GM23338 (cell line): Measurements from ENCODE around the gene ZNF485.

Experiments
- CREB1 ChIP-seq: fragments of 250-450 bp; sonication (Bioruptor Pico); IDR thresholded peaks from 2 replicates; pipeline ENCODE4 v1.5.0; 2020; ENCODE audit warnings: low read depth, mild to moderate bottlenecking, moderate library complexity
- ETS1 ChIP-seq: IDR thresholded peaks from 2 replicates; pipeline ENCODE4 v1.6.1; 2016; ENCODE audit warnings: antibody characterized with exemption
- EZH2 ChIP-seq: fragments of 200-600 bp; sonication (generic); IDR thresholded peaks from one replicate; pipeline ENCODE4 v1.8.0; 2017; ENCODE audit warnings: antibody characterized with exemption, mild to moderate bottlenecking, low read depth; ENCODE audit not compliant: unreplicated experiment
- EZH2phosphoT487 ChIP-seq: fragments of 200-600 bp; sonication (generic); IDR thresholded peaks from one replicate; pipeline ENCODE4 v1.8.1; 2018; ENCODE audit warnings: antibody characterized with exemption; ENCODE audit not compliant: unreplicated experiment
- JUNB ChIP-seq: IDR thresholded peaks from one replicate; pipeline ENCODE4 v1.6.1; 2016; ENCODE audit warnings: antibody characterized with exemption; ENCODE audit not compliant: unreplicated experiment
- NANOG ChIP-seq: IDR thresholded peaks from 2 replicates; pipeline ENCODE4 v1.6.1; 2016; ENCODE audit warnings: antibody characterized with exemption, borderline replicate concordance
- POLR2AphosphoS5 ChIP-seq: IDR thresholded peaks from 2 replicates; pipeline ENCODE4 v1.6.1; 2016; ENCODE audit warnings: antibody characterized with exemption, low read depth
- REST ChIP-seq: IDR thresholded peaks from one replicate; pipeline ENCODE4 v1.6.1; 2018; ENCODE audit warnings: antibody characterized with exemption; ENCODE audit not compliant: unreplicated experiment
- ZNF114 ChIP-seq: fragments of 250-450 bp; sonication (Bioruptor Pico); IDR thresholded peaks from 2 replicates; pipeline ENCODE4 v1.5.0; 2020; ENCODE audit warnings: mild to moderate bottlenecking, moderate library complexity
- ZNF331 ChIP-seq: fragments of 250-450 bp; sonication (Bioruptor Pico); IDR thresholded peaks from 2 replicates; pipeline ENCODE4 v1.5.0; 2020; ENCODE audit warnings: low read depth, mild to moderate bottlenecking, moderate library complexity
- TF ChIP-seq, protein P1 (sequence below), 2 experiments: fragments of 200-600 bp in 1 of 2; sonication (generic) in 1 of 2; conservative IDR thresholded peaks; 2 replicates each; pipeline versions ENCODE4 v1.5.1 to v1.6.1; 2016 to 2017; ENCODE audit warnings: antibody characterized with exemption in 2 of 2, low read depth in 2 of 2, mild to moderate bottlenecking in 2 of 2, moderate library complexity in 1 of 2

- TF ChIP-seq, protein P1, sequence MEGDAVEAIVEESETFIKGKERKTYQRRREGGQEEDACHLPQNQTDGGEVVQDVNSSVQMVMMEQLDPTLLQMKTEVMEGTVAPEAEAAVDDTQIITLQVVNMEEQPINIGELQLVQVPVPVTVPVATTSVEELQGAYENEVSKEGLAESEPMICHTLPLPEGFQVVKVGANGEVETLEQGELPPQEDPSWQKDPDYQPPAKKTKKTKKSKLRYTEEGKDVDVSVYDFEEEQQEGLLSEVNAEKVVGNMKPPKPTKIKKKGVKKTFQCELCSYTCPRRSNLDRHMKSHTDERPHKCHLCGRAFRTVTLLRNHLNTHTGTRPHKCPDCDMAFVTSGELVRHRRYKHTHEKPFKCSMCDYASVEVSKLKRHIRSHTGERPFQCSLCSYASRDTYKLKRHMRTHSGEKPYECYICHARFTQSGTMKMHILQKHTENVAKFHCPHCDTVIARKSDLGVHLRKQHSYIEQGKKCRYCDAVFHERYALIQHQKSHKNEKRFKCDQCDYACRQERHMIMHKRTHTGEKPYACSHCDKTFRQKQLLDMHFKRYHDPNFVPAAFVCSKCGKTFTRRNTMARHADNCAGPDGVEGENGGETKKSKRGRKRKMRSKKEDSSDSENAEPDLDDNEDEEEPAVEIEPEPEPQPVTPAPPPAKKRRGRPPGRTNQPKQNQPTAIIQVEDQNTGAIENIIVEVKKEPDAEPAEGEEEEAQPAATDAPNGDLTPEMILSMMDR (conservative IDR thresholded peaks at IDR 0.05; ENCODE audit: low read depth in 2 of 2): no peak
- TF ChIP-seq EZH2phosphoT487: no peak
- no peak for TF ChIP-seq REST
- no peak for TF ChIP-seq JUNB
- no peak for TF ChIP-seq POLR2AphosphoS5
- no peak for TF ChIP-seq ZNF114
- no peak for TF ChIP-seq EZH2
- TF ChIP-seq CREB1 (CRISPR knock-in tag): no peak
- TF ChIP-seq ETS1: no peak
- TF ChIP-seq NANOG: no peak
- TF ChIP-seq ZNF331 (CRISPR knock-in tag): no peak
Measured at GRCh38 chr10:43557214-43557613, 49.0 kb upstream of the ZNF485 start.
